ENCODE data around the gene MRPL44.

DNA sequence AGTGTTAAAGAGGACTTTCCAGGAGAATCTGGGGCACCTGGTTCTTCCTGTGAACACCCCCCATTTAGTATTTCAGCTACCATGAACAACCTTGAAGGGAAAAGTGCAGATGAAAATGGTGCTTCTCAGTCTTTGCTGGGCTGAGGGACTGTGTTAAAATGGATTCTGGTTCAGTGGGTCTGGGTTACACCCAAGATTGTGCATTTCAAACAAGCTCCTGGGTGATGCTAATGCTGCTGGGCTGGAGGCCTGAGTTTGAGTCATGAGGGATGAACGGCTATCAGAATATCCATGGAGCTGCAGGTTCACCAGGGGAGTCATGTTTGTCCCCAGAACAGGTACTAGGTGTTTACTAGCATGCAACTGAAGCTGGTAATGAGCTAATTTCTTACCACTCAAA lies 24.0 kb downstream of the MRPL44 start:
- TF ChIP-seq, protein P1, sequence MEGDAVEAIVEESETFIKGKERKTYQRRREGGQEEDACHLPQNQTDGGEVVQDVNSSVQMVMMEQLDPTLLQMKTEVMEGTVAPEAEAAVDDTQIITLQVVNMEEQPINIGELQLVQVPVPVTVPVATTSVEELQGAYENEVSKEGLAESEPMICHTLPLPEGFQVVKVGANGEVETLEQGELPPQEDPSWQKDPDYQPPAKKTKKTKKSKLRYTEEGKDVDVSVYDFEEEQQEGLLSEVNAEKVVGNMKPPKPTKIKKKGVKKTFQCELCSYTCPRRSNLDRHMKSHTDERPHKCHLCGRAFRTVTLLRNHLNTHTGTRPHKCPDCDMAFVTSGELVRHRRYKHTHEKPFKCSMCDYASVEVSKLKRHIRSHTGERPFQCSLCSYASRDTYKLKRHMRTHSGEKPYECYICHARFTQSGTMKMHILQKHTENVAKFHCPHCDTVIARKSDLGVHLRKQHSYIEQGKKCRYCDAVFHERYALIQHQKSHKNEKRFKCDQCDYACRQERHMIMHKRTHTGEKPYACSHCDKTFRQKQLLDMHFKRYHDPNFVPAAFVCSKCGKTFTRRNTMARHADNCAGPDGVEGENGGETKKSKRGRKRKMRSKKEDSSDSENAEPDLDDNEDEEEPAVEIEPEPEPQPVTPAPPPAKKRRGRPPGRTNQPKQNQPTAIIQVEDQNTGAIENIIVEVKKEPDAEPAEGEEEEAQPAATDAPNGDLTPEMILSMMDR (IDR thresholded peaks at IDR 0.05), result no peak
- TF ChIP-seq EZH2 (IDR thresholded peaks at IDR 0.05), result no peak
- no peak for TF ChIP-seq EZH2phosphoT487 (IDR thresholded peaks at IDR 0.05)
